Ishikawa (cell line): ENCODE results near the gene SLC43A1.
A peak's percentile ranks its signal among the peaks of the same experiment; 100 is the strongest.

Experiments used
- CEBPB ChIP-seq: IDR thresholded peaks from 2 replicates; pipeline ENCODE4 v1.6.1; 2012
- CREB1 ChIP-seq: IDR thresholded peaks from 2 replicates; pipeline ENCODE4 v1.6.1; 2012; ENCODE audit warnings: low read depth
- EGR1 ChIP-seq: IDR thresholded peaks from 2 replicates; pipeline ENCODE4 v1.6.1; 2012
- EP300 ChIP-seq: IDR thresholded peaks from 2 replicates; pipeline ENCODE4 v1.6.1; 2012; ENCODE audit warnings: borderline replicate concordance
- FOXM1 ChIP-seq: IDR thresholded peaks from 2 replicates; pipeline ENCODE4 v1.6.1; 2012; ENCODE audit warnings: low read depth, borderline replicate concordance
- NFIC ChIP-seq: IDR thresholded peaks from 2 replicates; pipeline ENCODE4 v1.6.1; 2012
- RAD21 ChIP-seq: IDR thresholded peaks from 2 replicates; pipeline ENCODE4 v1.6.1; 2012; ENCODE audit warnings: low read depth
- TAF1 ChIP-seq: IDR thresholded peaks from 2 replicates; pipeline ENCODE4 v1.6.1; 2012; ENCODE audit warnings: low read depth, mild to moderate bottlenecking
- TCF12 ChIP-seq: IDR thresholded peaks from 2 replicates; pipeline ENCODE4 v1.6.1; 2012; ENCODE audit warnings: low read depth
- TEAD4 ChIP-seq: IDR thresholded peaks from 2 replicates; pipeline ENCODE4 v1.6.1; 2012
- YY1 ChIP-seq: IDR thresholded peaks from 2 replicates; pipeline ENCODE4 v1.6.1; 2012; ENCODE audit warnings: low read depth
- ZBTB7A ChIP-seq: IDR thresholded peaks from 2 replicates; pipeline ENCODE4 v1.6.1; 2012; ENCODE audit warnings: low read depth
- TF ChIP-seq, protein P1 (sequence below): IDR thresholded peaks from 2 replicates; pipeline ENCODE4 v1.6.1; 2012
- TF ChIP-seq, protein P2 (sequence below): IDR thresholded peaks from 2 replicates; pipeline ENCODE4 v1.6.1; 2012; ENCODE audit warnings: low read depth, mild to moderate bottlenecking
- TF ChIP-seq, protein P3 (sequence below): IDR thresholded peaks from 2 replicates; pipeline ENCODE4 v1.6.1; 2012

Gene SLC43A1

DNA sequence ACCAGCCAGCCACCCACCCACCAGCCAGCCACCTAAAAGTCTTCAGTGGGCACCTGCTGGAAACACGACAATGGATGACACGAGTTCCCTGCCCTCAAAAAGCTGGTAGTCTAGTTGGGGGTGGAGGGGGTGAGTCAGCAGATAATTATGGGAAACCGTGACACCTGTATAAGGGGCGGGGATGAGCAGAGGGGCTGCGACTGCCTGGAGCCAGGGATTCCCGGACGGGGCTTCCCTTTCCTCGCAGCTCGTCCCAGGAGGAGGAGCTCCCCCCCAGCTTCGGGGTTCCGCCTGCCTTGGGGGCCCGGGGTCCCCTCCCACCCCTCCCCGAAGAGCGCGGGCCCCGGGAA lies 57.5 kb downstream of the SLC43A1 start:
- TF ChIP-seq EGR1 = no peak
- TF ChIP-seq YY1 = no peak
- no peak for TF ChIP-seq ZBTB7A
- TF ChIP-seq CEBPB = no peak
- TF ChIP-seq, protein P1, sequence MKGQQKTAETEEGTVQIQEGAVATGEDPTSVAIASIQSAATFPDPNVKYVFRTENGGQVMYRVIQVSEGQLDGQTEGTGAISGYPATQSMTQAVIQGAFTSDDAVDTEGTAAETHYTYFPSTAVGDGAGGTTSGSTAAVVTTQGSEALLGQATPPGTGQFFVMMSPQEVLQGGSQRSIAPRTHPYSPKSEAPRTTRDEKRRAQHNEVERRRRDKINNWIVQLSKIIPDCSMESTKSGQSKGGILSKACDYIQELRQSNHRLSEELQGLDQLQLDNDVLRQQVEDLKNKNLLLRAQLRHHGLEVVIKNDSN = no peak
- no peak for TF ChIP-seq TEAD4
- no peak for TF ChIP-seq FOXM1
- TF ChIP-seq, protein P2, sequence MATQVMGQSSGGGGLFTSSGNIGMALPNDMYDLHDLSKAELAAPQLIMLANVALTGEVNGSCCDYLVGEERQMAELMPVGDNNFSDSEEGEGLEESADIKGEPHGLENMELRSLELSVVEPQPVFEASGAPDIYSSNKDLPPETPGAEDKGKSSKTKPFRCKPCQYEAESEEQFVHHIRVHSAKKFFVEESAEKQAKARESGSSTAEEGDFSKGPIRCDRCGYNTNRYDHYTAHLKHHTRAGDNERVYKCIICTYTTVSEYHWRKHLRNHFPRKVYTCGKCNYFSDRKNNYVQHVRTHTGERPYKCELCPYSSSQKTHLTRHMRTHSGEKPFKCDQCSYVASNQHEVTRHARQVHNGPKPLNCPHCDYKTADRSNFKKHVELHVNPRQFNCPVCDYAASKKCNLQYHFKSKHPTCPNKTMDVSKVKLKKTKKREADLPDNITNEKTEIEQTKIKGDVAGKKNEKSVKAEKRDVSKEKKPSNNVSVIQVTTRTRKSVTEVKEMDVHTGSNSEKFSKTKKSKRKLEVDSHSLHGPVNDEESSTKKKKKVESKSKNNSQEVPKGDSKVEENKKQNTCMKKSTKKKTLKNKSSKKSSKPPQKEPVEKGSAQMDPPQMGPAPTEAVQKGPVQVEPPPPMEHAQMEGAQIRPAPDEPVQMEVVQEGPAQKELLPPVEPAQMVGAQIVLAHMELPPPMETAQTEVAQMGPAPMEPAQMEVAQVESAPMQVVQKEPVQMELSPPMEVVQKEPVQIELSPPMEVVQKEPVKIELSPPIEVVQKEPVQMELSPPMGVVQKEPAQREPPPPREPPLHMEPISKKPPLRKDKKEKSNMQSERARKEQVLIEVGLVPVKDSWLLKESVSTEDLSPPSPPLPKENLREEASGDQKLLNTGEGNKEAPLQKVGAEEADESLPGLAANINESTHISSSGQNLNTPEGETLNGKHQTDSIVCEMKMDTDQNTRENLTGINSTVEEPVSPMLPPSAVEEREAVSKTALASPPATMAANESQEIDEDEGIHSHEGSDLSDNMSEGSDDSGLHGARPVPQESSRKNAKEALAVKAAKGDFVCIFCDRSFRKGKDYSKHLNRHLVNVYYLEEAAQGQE = no peak
- TF ChIP-seq, protein P3, sequence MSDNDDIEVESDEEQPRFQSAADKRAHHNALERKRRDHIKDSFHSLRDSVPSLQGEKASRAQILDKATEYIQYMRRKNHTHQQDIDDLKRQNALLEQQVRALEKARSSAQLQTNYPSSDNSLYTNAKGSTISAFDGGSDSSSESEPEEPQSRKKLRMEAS = no peak
- no peak for TF ChIP-seq CREB1
- no peak for TF ChIP-seq EP300
- no peak for TF ChIP-seq TAF1
- no peak for TF ChIP-seq RAD21
- no peak for TF ChIP-seq TCF12
- TF ChIP-seq NFIC = no peak

DNA sequence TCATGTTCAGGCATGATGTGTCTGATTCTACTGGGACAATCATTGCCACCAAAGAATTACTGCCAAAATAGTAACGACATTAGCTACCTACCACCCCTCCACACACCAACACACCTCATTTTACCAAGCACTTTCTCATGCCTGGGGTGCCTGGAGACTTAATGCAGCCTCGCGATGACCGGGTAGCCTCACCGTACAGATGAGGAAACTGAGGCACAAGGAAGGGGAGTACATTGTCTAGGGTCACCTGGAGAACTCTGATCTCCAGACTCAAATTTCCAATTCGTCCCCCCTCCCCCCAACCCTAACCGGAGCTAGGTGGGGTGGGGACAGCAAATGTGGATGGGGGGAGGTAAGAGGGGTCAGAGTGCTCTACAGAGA lies 57.9 kb downstream of the SLC43A1 start:
- TF ChIP-seq ZBTB7A = no peak
- no peak for TF ChIP-seq CEBPB
- TF ChIP-seq YY1 = no peak
- TF ChIP-seq NFIC = no peak
- no peak for TF ChIP-seq TAF1
- no peak for TF ChIP-seq TEAD4
- no peak for TF ChIP-seq FOXM1
- TF ChIP-seq EP300 = no peak
- TF ChIP-seq, protein P1 = no peak
- TF ChIP-seq, protein P3 = no peak
- TF ChIP-seq, protein P2 = no peak
- TF ChIP-seq TCF12 = no peak
- no peak for TF ChIP-seq RAD21
- TF ChIP-seq EGR1 = no peak
- TF ChIP-seq CREB1 = no peak

DNA sequence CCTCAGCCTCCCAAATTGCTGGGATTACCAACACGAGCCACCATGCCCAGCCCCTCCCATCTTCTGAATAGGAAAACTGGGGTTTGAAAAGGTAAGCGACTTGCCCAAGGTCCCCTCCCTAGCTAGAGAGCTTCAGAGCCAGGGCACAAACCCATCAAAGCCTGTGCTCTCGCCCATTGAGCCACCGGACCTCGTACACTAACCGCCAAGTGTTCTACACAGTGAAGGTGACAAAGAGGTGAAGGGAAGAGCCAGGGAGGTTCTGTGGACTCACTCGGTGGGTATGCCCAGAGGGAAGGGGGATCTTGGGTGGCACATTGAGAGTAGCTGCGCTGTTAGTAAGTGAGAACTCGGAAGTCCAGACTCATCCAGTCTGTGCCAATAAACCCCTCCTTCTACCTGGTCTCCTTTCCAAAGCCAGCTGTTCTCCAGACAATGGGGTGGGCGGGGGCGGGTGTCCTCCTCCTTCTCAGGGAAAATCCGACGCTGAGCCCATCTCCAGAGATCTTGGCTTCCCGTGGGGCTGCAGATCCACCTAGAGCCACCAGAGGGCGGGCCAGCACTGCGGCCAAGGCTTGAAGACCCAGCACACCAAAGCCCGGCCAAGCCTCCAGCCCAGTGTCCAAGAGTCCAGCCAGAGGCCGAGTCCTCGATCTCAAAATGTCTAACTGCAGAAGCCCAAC lies 58.4 kb downstream of the SLC43A1 start:
- TF ChIP-seq ZBTB7A (0 out of 2 replicates have a peak, but pooled peaks have one; percentile 32), EGR1 (0 out of 2 replicates have a peak, but pooled peaks have one; percentile 25), FOXM1 (no peak), RAD21 (peak; percentile 92)

DNA sequence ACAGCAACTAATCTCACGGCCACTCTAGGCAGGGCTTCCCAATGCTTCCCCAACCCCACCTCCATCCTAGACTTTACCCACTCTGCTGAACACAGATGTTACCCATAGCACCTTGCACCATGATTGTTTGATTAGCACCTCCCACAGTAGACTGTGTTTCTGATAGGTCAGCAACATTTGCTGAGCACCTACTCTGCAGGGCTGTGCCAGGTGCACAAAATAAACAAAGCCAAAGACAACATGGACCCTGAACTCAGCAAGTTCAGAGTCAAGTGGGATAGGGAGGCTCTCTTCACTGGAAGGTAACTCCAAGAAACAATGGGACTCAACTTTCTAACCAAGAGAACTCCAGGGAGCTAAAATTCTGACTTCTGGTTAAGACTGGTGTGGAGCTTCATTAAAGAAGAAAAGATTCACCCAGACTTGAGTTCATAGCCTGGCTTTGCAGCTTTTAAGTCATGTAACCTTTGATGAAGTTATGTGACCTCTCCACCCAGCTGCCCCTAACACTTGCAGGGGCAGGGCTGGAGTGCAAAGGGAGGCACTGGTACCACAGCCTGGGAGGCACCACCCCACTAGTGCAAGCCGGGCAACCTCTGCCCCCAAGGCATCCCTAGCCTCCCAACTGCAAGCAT lies 61.8 kb downstream of the SLC43A1 start:
- TF ChIP-seq FOXM1 (no peak), YY1 (no peak)

DNA sequence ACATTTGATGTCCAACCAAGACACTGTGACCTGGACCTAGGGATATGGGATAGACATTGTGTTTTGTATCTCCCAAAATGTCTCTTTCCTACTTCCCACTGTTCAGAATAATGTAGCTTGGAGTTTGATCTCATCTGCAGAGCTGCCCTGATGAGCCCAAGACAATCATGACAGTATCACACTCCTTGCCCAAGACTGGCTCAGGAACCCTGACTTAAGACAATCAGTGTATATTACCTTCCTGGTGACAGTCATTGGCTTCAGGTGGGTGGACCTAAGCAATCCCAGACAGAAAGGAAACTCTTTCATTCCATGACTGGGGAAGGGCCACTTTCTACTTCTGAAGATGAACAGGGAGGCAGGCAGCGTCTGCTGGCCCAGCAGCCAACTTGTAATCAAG lies 69.4 kb downstream of the SLC43A1 start:
- no peak for TF ChIP-seq YY1
- TF ChIP-seq, protein P3 = no peak
- TF ChIP-seq EGR1 = no peak
- TF ChIP-seq TEAD4 = no peak
- TF ChIP-seq RAD21 = no peak
- no peak for TF ChIP-seq ZBTB7A
- TF ChIP-seq, protein P1 = no peak
- TF ChIP-seq, protein P2 = no peak
- no peak for TF ChIP-seq EP300
- TF ChIP-seq FOXM1 = no peak
- TF ChIP-seq TAF1 = no peak
- TF ChIP-seq NFIC = no peak
